Measurements from ENCODE around the gene TPCN1. TPM values are rescaled to one million over a fixed set of nuclear protein-coding genes. Genes with fewer than 3 reads are reported as not detected.

Gene TPCN1
- total and polyA plus RNA-seq, 2 of the 8 experiments (the other 6 are each of a cell fraction or from before 2014, with no cell fraction given) = 14.9 to 21.4 TPM

GRCh38 chr12:113208041-113208934 is 13.0 kb upstream of the TPCN1 start:
- Histone ChIP-seq H4K8ac (ENCODE audit: extremely low read depth, insufficient read depth, low read length) (no peak overlapping the region), H3K4ac (replicated peaks; ENCODE audit: insufficient read length, low read depth, low read length) (no peak overlapping the region), H3K4me1 (replicated peaks in 1 of 4; ENCODE audit: control insufficient read depth in 3 of 4, insufficient read depth in 4 of 4, low read length in 3 of 4) (no peaks in the 10 kb centered on the region), H4K91ac (replicated peaks; ENCODE audit: insufficient read length, low read length) (no peak overlapping the region), H3K18ac (ENCODE audit: extremely low read depth, low read length) (no peak overlapping the region), H2AK5ac (ENCODE audit: low read depth, low read length) (0 out of 2 replicates have a peak overlapping the region, but pooled peaks have one; percentile 82), H3K79me1 (ENCODE audit: low read depth, low read length) (no peaks in the 10 kb centered on the region), H2BK20ac (ENCODE audit: low read length) (peak overlapping the region; percentile 63; the same call in 1 of the 2 replicates), H2BK12ac (ENCODE audit: low read depth, low read length) (peak overlapping the region; percentile 87; the same call in 1 of the 2 replicates), H2BK120ac (replicated peaks; ENCODE audit: low read depth, low read length) (no peak overlapping the region), H4K20me1 (replicated peaks in 1 of 2; ENCODE audit: control insufficient read depth in 1 of 2, insufficient read depth in 2 of 2, low read length in 2 of 2) (no peaks in the 10 kb centered on the region), H3K36me3 (ENCODE audit: control insufficient read depth in 2 of 4, insufficient read depth in 4 of 4, low read length in 3 of 4) (no peaks in the 10 kb centered on the region), H2AFZ (ENCODE audit: low read length) (no peak overlapping the region), H3K4me3 (ENCODE audit: extremely low read depth in 1 of 4, insufficient read depth in 2 of 4, low read depth in 3 of 4, low read length in 4 of 4) (no peak overlapping the region), H3K27me3 (replicated peaks in 1 of 4; ENCODE audit: control insufficient read depth in 3 of 4, extremely low read depth in 1 of 4, insufficient read depth in 3 of 4, low read length in 3 of 4) (no peaks in the 10 kb centered on the region), H3K4me2 (ENCODE audit: insufficient read depth in 1 of 2, low read depth in 2 of 2, low read length in 2 of 2) (no peak overlapping the region), H4K5ac (ENCODE audit: insufficient read length, low read depth, low read length) (no peak overlapping the region), H3K9ac (replicated peaks in 1 of 4; ENCODE audit: extremely low read depth in 1 of 4, low read depth in 3 of 4, low read length in 3 of 4) (no peak overlapping the region), H3K79me2 (ENCODE audit: control insufficient read depth in 1 of 2, insufficient read depth in 2 of 2, low read length in 2 of 2) (no peaks in the 10 kb centered on the region), H2BK15ac (ENCODE audit: low read length) (no peak overlapping the region), H3K23ac (ENCODE audit: insufficient read length) (no peak overlapping the region), H2BK5ac (ENCODE audit: low read depth, low read length) (peak overlapping the region; percentile 66; the same call in 1 of the 2 replicates), H3K9me3 (ENCODE audit: insufficient read depth in 2 of 2, low read depth in 1 of 2, low read length in 1 of 2) (no peaks in the 10 kb centered on the region; a peak in 1 of 4 replicates), H3K14ac (ENCODE audit: insufficient read length) (no peak overlapping the region), H3K56ac (replicated peaks; ENCODE audit: insufficient read length, low read depth, low read length) (no peak overlapping the region), H3K23me2 (ENCODE audit: low read depth, low read length) (no peaks in the 10 kb centered on the region), H3K27ac (ENCODE audit: low read depth, low read length) (no peak overlapping the region)
- CTCF ChIA-PET (ENCODE audit: partially characterized antibody) = interaction anchor here (1.9 kb wide), 1 partner anchor 12 kb away, joined by 10 read pairs; no protein-coding TSS in a partner anchor
- DNase-seq (ENCODE audit: low read depth in 1 of 2, low spot score in 2 of 2) (no peak), FAIRE-seq (no peak)
- TF ChIP-seq FOSL1 (IDR thresholded peaks at IDR 0.05; ENCODE audit: insufficient read depth, low read depth, low read length) (no peak), CTCF (IDR thresholded peaks at IDR 0.05; ENCODE audit: control extremely low read depth in 1 of 3, insufficient read depth in 1 of 3, low read depth in 1 of 3, low read length in 3 of 3) (no peak), CHD1 (IDR thresholded peaks at IDR 0.05; ENCODE audit: low read depth, low read length) (no peak), RNF2 (IDR thresholded peaks at IDR 0.05; ENCODE audit: borderline replicate concordance, low read depth, low read length, missing control alignments, poor library complexity, severe bottlenecking) (no peak), YY1 (IDR thresholded peaks at IDR 0.05; ENCODE audit: low read depth, low read length) (no peak), CBX5 (IDR thresholded peaks at IDR 0.05; ENCODE audit: low read depth, low read length) (no peak), SP4 (IDR thresholded peaks at IDR 0.05; ENCODE audit: low read length) (no peak), ASH2L (IDR thresholded peaks at IDR 0.05; ENCODE audit: low read length) (no peak)
- POLR2A ChIA-PET (ENCODE audit: partially characterized antibody) = interaction anchor here (1.3 kb wide), 2 partner anchors 12 to 14 kb away, joined by 3 read pairs; no protein-coding TSS in a partner anchor
- 85% methylated on average over 10 of the region's 10 CpGs; no CpG with 5 or more reads in 1 of the 2 experiments for WGBS, 2 experiments (ENCODE audit: extremely low coverage in 1 of 2, insufficient coverage in 1 of 2, insufficient read length in 1 of 2, insufficient replicate concordance in 2 of 2, low coverage in 1 of 2, low lambda C conversion rate in 2 of 2, missing lambda C conversion rate in 1 of 2)

Data from H1 (cell line).